ENCODE measurements around the gene SSH2. TPM values are rescaled to one million over a fixed set of nuclear protein-coding genes. Genes with fewer than 3 reads are reported as not detected.

The SSH2 gene
- total RNA-seq, 2 experiments from 2014 or later, result 32.6 to 36.1 TPM

DNA sequence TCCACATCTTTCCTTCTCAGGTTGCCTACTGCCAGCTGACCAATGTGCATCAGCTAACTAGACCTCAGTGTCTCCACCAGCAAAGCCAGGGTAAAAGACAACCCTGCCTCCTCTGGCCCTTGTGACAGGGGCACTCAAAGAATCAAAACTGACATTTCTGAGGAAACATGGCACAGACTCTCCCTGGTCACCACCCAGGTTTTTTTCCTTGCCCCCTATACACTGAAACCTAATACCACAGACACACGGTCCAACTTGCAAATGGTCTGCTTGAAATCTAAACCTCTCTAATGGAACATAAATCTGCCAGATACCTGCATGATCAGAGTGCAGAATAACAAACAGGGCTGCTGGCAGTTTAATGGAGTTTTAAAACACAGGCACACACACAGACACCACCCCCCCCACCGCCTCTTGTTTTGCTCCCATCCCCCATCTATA is 287.8 kb downstream of the SSH2 start:
- ChIA-PET CTCF (interaction anchor here (0.7 to 8.3 kb wide), 8 partner anchors 13 to 289 kb away, joined by 3 to 162 read pairs (median 7); no protein-coding TSS in a partner anchor), POLR2A (interaction anchor here (0.7 kb wide), 1 partner anchor 10 kb away, joined by 4 read pairs; no protein-coding TSS in a partner anchor)
- no peak overlapping the region for H3K4me3 Mint-ChIP-seq
- H3K27me3 Mint-ChIP-seq, result no peaks in the 10 kb centered on the region
- intact Hi-C loops (cut with DNase I, micrococcal nuclease), result no loop called here
- no peak for ATAC-seq
- peaks cover 18% of the 10 kb centered on the region for H3K36me3 Mint-ChIP-seq (ENCODE audit: low read depth)
- H3K9me3 Mint-ChIP-seq (ENCODE audit: low read depth), result no peaks in the 10 kb centered on the region
- peaks cover 36% of the 10 kb centered on the region for H3K4me1 Mint-ChIP-seq
- H3K27ac Mint-ChIP-seq, result peak overlapping the region; percentile 20
- no peak for DNase-seq

DNA sequence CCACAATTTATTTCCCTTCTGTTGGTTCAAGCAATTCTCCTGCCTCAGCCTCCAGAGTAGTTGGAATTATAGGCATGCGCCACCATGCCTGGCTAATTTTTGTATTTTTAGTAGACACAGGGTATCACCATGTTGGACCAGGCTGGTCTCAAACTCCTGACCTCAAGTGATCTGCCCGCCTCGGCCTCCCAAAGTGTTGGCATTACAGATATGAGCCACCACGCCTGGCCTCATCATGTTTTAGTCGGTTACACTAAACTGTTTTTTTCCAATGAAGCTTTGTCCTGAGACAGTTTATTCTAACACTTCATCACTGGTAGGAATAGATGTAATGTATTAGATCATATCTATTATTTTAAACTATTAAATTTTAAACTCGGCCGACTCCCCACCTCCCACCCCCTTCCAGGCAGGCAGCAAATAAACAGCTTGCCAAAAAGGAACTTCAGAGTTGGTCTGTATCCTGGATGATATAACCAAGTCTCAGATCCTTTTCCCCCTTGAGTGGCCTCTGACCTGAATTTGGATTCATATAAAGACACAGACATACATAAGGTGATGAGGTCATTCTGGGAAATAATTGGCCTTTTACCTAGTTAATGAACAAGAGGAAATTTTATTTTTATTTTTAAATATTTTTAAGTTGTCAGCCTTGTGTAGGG is 288.9 kb downstream of the SSH2 start:
- no peaks in the 10 kb centered on the region for H3K27me3 Mint-ChIP-seq
- DNase-seq (no peak), ATAC-seq (no peak)
- H3K4me3 Mint-ChIP-seq, result no peak overlapping the region
- H3K9me3 Mint-ChIP-seq (ENCODE audit: low read depth), result no peaks in the 10 kb centered on the region
- peak overlapping the region; percentile 84 for H3K27ac Mint-ChIP-seq
- POLR2A ChIA-PET, result interaction anchor here (0.5 to 0.7 kb wide), 2 partner anchors 163 to 388 kb away, joined by 3 to 12 read pairs; no protein-coding TSS in a partner anchor
- CTCF ChIA-PET, result interaction anchor here (1.0 to 8.3 kb wide), 4 partner anchors 9 to 290 kb away, joined by 3 to 162 read pairs (median 6); no protein-coding TSS in a partner anchor
- intact Hi-C loops (cut with DNase I, micrococcal nuclease), result no loop called here
- H3K4me1 Mint-ChIP-seq, result peaks cover 33% of the 10 kb centered on the region
- H3K36me3 Mint-ChIP-seq (ENCODE audit: low read depth), result peaks cover 21% of the 10 kb centered on the region

DNA sequence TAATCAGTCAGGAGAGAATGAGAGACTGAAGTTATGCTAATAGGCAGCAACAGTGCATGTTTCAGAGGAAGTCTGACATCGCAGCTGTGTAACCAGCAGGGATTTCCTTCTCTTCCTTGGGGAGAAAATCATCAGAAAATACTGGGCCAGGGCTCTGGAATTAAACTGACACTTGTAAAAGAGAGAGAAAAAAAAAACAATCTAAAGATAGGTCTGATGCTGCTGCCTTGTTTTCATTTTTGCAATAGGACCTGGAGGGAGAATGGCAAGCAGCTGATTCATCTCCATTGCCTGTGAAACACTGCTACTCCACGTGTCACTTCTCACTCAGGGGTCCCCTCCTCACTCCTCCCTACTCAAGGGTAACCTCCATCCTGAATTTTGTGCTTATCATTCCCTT is 289.6 kb downstream of the SSH2 start:
- DNase-seq (no peak), ATAC-seq (no peak)
- Mint-ChIP-seq H3K36me3 (ENCODE audit: low read depth) (peaks cover 22% of the 10 kb centered on the region), H3K27ac (peak overlapping the region; percentile 84), H3K27me3 (no peaks in the 10 kb centered on the region), H3K4me1 (peaks cover 27% of the 10 kb centered on the region), H3K9me3 (ENCODE audit: low read depth) (no peaks in the 10 kb centered on the region), H3K4me3 (no peak overlapping the region)
- intact Hi-C loops (cut with DNase I, micrococcal nuclease), result no loop called here
- ChIA-PET CTCF (interaction anchor here (0.7 to 8.3 kb wide), 18 partner anchors 8 to 453 kb away, joined by 3 to 162 read pairs (median 8); partner anchors contain the start of gene CORO6), POLR2A (no interaction called here)

DNA sequence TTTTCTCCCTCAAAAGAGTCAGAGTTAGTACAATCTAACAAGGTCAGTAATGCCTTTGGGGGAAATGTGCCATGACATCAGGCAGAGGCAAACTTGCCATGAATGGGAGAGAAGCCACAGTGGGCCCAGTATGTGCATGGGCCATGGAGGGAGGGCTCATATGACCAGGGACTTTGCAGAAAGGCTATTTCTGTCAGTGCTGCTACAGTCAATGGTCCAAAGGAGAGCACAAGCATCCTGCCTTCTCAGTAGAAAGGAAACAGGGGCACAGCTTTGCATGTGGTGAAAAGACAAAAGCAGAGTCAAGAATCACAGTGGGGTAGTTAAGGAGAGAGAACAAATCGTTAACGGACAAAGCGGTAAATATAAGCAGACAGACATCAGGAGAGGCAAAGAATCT is 296.1 kb downstream of the SSH2 start:
- ChIA-PET POLR2A (interaction anchor here (0.5 to 0.6 kb wide), 2 partner anchors 42 to 275 kb away, joined by 3 to 4 read pairs; no protein-coding TSS in a partner anchor), CTCF (no interaction called here)
- Mint-ChIP-seq H3K9me3 (ENCODE audit: low read depth) (no peaks in the 10 kb centered on the region), H3K4me3 (no peak overlapping the region), H3K27ac (peak overlapping the region; percentile 45), H3K4me1 (peaks cover 16% of the 10 kb centered on the region), H3K27me3 (no peaks in the 10 kb centered on the region), H3K36me3 (ENCODE audit: low read depth) (peaks cover 28% of the 10 kb centered on the region)
- ATAC-seq (no peak), DNase-seq (no peak)
- intact Hi-C loops (cut with DNase I, micrococcal nuclease), result no loop called here

DNA sequence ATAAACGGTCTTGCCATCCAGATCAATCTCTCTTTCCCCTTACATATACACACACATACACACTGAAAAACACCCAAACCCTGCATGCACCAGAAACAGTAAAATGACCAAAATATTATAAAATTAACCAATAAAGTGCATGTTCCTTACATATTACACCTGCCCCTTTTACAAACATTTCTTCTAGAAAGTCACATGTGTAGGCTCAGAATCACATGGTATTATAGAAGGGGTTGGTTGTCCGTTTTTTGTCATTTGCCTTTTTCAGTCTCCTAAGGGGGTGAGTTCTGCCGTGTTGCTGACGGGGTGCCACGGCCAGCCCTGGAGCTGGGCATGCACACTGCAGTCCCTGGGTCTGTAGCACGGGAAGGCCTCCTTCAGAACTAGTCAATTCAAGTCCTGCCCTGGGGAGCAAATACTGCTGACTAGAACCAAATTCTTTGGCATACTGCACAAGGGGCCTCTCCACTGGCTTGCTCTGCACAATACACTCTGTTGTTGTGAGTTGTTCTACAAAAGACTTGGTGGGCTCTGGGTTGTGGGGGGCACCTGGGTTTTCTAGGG is 299.3 kb downstream of the SSH2 start:
- Mint-ChIP-seq H3K27ac (no peak overlapping the region), H3K36me3 (ENCODE audit: low read depth) (peaks cover 23% of the 10 kb centered on the region), H3K27me3 (no peaks in the 10 kb centered on the region), H3K9me3 (ENCODE audit: low read depth) (no peaks in the 10 kb centered on the region), H3K4me1 (peaks cover 37% of the 10 kb centered on the region), H3K4me3 (no peak overlapping the region)
- ChIA-PET POLR2A (no interaction called here), CTCF (interaction anchor here (1.7 kb wide), 1 partner anchor 13 kb away, joined by 4 read pairs; no protein-coding TSS in a partner anchor)
- no peak for ATAC-seq
- no peak for DNase-seq
- intact Hi-C loops (cut with DNase I, micrococcal nuclease), result no loop called here

DNA sequence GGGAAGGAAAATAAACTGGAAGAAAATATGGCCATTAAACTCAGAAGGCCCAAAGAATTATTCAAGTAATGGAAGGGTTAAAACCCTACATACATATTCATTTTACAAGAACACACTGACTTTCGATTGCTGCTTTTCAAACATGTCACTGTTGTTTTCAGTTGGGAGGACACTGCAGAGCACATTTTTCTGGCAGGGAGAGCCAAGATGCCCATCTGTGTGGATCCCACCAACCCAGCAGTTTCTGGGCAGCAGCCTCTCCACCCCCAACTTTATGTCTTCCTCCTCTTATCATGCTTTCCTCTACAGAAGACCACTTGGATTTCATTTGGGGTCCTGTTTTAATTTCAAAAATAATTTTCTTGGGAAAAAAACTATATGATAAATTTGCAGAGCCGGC is 300.2 kb downstream of the SSH2 start:
- DNase-seq, result no peak
- Mint-ChIP-seq H3K4me1 (peaks cover 46% of the 10 kb centered on the region), H3K36me3 (ENCODE audit: low read depth) (peaks cover 21% of the 10 kb centered on the region), H3K27ac (peak overlapping the region; percentile 29), H3K4me3 (no peak overlapping the region), H3K9me3 (ENCODE audit: low read depth) (no peaks in the 10 kb centered on the region), H3K27me3 (no peaks in the 10 kb centered on the region)
- CTCF ChIA-PET, result interaction anchor here (1.4 to 1.9 kb wide), 3 partner anchors 9 to 12 kb away, joined by 4 to 10 read pairs (median 4); no protein-coding TSS in a partner anchor
- POLR2A ChIA-PET, result no interaction called here
- intact Hi-C loops (cut with DNase I, micrococcal nuclease), result loop anchor here in 1 of 2 experiments (10.0 kb wide), 1 partner anchor 485 kb away; the partner anchor contains the start of gene NSRP1
- no peak for ATAC-seq

DNA sequence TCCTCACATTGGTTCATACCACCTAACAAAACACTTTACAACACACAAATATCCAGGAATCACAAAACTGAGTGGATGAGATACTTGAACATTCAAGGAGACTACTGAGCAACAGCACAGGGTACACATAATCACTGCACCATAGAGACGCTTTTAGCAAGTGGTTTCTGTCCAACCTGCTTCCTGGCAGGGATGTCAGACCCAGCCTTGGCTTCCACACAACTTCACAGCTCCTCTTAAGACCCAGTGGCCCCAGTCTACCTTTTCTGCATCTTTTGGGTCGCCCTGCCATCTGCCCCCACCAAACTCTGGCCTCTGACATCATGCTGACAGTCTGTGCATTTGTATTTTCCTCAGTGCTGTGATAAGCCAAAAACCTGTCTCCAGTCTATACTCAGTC is 301.4 kb downstream of the SSH2 start:
- H3K27me3 Mint-ChIP-seq, result no peaks in the 10 kb centered on the region
- CTCF ChIA-PET, result interaction anchor here (0.6 to 1.9 kb wide), 4 partner anchors 10 to 47 kb away, joined by 3 to 10 read pairs (median 4); no protein-coding TSS in a partner anchor
- intact Hi-C loops (cut with DNase I, micrococcal nuclease), result loop anchor here in 1 of 2 experiments (10.0 kb wide), 1 partner anchor 486 kb away; the partner anchor contains the start of gene NSRP1
- H3K27ac Mint-ChIP-seq, result peak overlapping the region; percentile 44
- peaks cover 55% of the 10 kb centered on the region for H3K4me1 Mint-ChIP-seq
- no peak for DNase-seq
- H3K36me3 Mint-ChIP-seq (ENCODE audit: low read depth), result peaks cover 16% of the 10 kb centered on the region
- no peak for ATAC-seq
- H3K4me3 Mint-ChIP-seq, result no peak overlapping the region
- no peaks in the 10 kb centered on the region for H3K9me3 Mint-ChIP-seq (ENCODE audit: low read depth)
- POLR2A ChIA-PET, result interaction anchor here (0.7 kb wide), 1 partner anchor 12 kb away, joined by 3 read pairs; no protein-coding TSS in a partner anchor

DNA sequence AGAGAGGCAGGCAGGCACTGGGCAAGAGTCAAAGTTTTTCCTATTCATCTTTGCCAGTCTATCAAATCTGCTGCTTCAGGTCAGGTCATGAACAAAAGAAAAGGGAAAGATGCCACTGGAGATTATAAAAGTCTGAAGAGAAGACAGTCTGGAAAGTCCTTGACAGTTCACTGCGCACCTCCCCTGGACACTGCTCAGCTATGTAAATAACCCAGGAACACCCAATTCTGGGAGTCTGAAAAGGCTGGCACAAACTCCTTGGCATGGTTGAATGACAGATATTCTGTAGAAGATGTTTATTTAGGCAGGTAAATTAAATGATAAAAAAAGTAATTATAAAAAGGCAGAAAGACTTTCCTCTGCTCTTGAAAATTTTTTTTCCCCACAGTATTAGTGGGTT is 302.1 kb downstream of the SSH2 start:
- Mint-ChIP-seq H3K27me3 (no peaks in the 10 kb centered on the region), H3K9me3 (ENCODE audit: low read depth) (no peaks in the 10 kb centered on the region), H3K4me1 (peaks cover 62% of the 10 kb centered on the region), H3K4me3 (no peak overlapping the region), H3K36me3 (ENCODE audit: low read depth) (peaks cover 16% of the 10 kb centered on the region), H3K27ac (peak overlapping the region; percentile 48)
- CTCF ChIA-PET, result interaction anchor here (0.6 to 1.9 kb wide), 5 partner anchors 10 to 151 kb away, joined by 3 to 10 read pairs (median 7); no protein-coding TSS in a partner anchor
- POLR2A ChIA-PET, result no interaction called here
- no peak for ATAC-seq
- intact Hi-C loops (cut with DNase I, micrococcal nuclease), result loop anchor here in 1 of 2 experiments (10.0 kb wide), 1 partner anchor 487 kb away; the partner anchor contains the start of gene NSRP1
- DNase-seq, result no peak

DNA sequence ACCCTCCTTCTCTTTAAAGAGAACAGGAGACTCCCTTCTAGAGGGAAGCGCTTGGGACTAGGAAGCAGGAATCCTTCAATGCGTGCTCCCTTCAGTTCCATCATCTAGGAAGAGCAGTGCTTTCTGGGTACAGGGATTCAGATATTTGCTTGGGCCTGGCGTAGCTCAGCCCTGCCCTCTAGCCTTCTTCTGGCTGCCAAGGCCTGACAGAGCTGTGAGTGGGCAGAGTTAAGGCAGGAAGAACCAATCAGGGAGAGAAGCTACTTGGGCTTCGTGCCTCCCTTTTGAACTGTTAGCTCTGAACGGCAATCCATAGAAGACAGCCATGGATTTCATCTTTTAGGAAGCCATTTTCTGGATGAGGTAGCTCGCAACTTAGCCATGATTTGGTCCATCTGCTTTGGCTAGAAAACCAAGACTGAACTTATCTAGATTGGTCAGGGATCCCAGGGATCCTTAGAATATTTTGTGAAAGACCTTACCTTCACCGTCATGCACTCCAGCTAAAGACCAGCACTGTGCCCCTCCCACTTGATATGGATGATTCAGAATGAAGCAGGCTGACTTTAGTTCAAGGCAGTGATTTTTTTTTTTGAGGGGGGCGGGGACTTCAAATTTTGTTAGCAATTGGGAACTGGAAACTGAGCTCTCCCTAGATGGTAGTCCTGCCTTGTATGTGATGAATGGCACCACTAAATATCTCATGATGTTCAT is 304.8 kb downstream of the SSH2 start:
- Mint-ChIP-seq H3K27ac (peak overlapping the region; percentile 91), H3K27me3 (no peaks in the 10 kb centered on the region), H3K9me3 (ENCODE audit: low read depth) (no peaks in the 10 kb centered on the region), H3K4me1 (peaks cover 71% of the 10 kb centered on the region), H3K4me3 (no peak overlapping the region), H3K36me3 (ENCODE audit: low read depth) (peaks cover 7% of the 10 kb centered on the region)
- ChIA-PET CTCF (interaction anchor here (0.6 to 4.1 kb wide), 12 partner anchors 9 to 1043 kb away, joined by 3 to 31 read pairs (median 3); no protein-coding TSS in a partner anchor), POLR2A (interaction anchor here (1.4 kb wide), 1 partner anchor 9 kb away, joined by 5 read pairs; no protein-coding TSS in a partner anchor)
- DNase-seq (peak; percentile 24), ATAC-seq (no peak)
- intact Hi-C loops (cut with DNase I, micrococcal nuclease), result loop anchor here in 1 of 2 experiments (10.0 kb wide), 1 partner anchor 490 kb away; the partner anchor contains the start of gene NSRP1

DNA sequence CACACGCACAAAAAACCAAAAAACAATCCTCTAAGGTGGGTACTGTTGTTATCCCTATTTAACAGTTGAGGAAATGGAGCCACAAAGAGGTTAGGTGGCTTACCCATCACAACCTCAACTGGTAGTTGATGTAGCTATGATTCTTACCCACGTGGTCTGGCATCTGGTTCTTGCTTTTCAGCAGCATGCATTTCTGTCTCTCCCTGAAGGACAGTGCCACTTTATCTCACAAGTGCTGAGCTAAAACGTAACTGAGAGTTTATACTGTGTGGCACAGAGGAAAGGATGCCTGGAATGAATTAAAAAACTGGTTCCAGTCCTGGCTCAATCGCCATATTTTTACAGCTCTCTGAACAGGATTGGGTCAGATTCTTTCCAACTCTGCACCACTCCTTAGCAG is 305.4 kb downstream of the SSH2 start:
- ChIA-PET POLR2A (interaction anchor here (1.4 kb wide), 1 partner anchor 9 kb away, joined by 5 read pairs; no protein-coding TSS in a partner anchor), CTCF (interaction anchor here (0.6 to 4.1 kb wide), 9 partner anchors 9 to 154 kb away, joined by 3 to 31 read pairs (median 4); no protein-coding TSS in a partner anchor)
- peaks cover 6% of the 10 kb centered on the region for H3K36me3 Mint-ChIP-seq (ENCODE audit: low read depth)
- peak; percentile 40 for ATAC-seq
- no peak overlapping the region for H3K4me3 Mint-ChIP-seq
- peaks cover 66% of the 10 kb centered on the region for H3K4me1 Mint-ChIP-seq
- H3K27me3 Mint-ChIP-seq, result no peaks in the 10 kb centered on the region
- intact Hi-C loops (cut with DNase I, micrococcal nuclease), result loop anchor here (1.0 to 10.0 kb wide), 5 partner anchors 9 to 490 kb away; partner anchors contain the start of gene NSRP1 (in 1 of the 2)
- peak overlapping the region; percentile 91 for H3K27ac Mint-ChIP-seq
- H3K9me3 Mint-ChIP-seq (ENCODE audit: low read depth), result no peaks in the 10 kb centered on the region
- DNase-seq, result peak; percentile 62
